ENCODE data around the gene BOD1.

The BOD1 gene

GRCh38 chr5:173645437-173645807 lies 29.0 kb upstream of the BOD1 start:
- H3K9me3 Mint-ChIP-seq, result no peaks in the 10 kb centered on the region
- no peak overlapping the region for H3K4me3 Mint-ChIP-seq
- peaks cover 3% of the 10 kb centered on the region for H3K27me3 Mint-ChIP-seq (ENCODE audit: low read depth)
- no peaks in the 10 kb centered on the region for H3K4me1 Mint-ChIP-seq (ENCODE audit: low read depth)
- H3K27ac Mint-ChIP-seq, result no peak overlapping the region
- no peaks in the 10 kb centered on the region for H3K36me3 Mint-ChIP-seq (ENCODE audit: low read depth)

- H3K27me3 Mint-ChIP-seq (ENCODE audit: low read depth), result peaks cover 3% of the 10 kb centered on the region
- H3K4me1 Mint-ChIP-seq (ENCODE audit: low read depth), result no peaks in the 10 kb centered on the region
- H3K9me3 Mint-ChIP-seq, result no peaks in the 10 kb centered on the region
- H3K36me3 Mint-ChIP-seq (ENCODE audit: low read depth), result no peaks in the 10 kb centered on the region
- no peak overlapping the region for H3K4me3 Mint-ChIP-seq
- H3K27ac Mint-ChIP-seq, result no peak overlapping the region
Measured at GRCh38 chr5:173644673-173645436, 28.4 kb upstream of the BOD1 start.

DNA sequence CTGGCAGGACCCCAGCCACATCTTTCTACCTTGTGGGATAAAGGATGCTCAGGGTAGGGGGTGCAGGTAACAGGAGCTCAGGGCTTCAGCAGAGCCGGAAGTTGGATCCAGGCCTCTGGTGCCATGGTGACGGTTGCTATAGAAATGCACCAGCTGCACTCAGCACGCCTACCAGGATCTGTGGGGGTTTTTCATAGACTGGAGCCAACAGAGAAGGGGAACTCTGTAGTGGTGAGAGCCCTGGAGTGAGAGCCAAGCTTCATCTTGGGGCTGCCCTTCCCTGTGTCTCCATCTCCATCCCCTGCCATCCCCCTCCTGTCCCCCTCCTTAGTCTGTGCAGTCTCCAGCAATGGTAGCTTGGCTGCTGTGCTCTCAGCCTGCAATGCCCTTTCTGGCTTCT lies 27.5 kb upstream of the BOD1 start:
- Mint-ChIP-seq H3K4me1 (ENCODE audit: low read depth) (no peaks in the 10 kb centered on the region), H3K27me3 (ENCODE audit: low read depth) (peaks cover 3% of the 10 kb centered on the region), H3K36me3 (ENCODE audit: low read depth) (no peaks in the 10 kb centered on the region), H3K9me3 (no peaks in the 10 kb centered on the region), H3K4me3 (no peak overlapping the region), H3K27ac (no peak overlapping the region)

DNA sequence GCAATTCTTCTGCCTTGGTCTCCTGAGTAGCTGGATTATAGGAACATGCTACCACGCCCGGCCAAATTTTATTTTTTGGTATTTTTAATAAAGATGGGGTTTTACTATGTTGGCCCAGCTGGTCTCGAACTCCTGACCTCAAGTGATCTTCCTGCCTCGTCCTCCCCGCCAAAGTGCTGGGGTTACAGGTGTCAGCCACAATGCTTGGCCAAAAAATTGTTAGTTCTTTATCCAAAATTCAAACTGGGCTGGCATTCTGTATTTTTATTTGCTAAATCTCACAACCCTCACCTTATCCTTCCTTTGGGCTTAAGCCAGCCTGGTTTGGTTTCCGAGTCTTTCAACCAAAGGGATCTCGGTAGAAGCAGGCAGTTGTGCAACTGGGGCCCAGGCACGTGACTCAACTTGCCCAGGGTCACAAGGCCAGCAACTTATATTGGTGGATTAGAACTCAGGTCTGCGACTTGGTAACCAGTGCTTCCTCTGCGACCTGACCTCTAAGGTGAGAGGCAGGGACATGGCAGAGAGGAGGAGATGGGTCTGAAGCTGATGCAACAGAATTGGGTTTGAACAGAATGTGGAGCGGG lies 26.5 kb upstream of the BOD1 start:
- no peaks in the 10 kb centered on the region for H3K36me3 Mint-ChIP-seq (ENCODE audit: low read depth)
- no peaks in the 10 kb centered on the region for H3K4me1 Mint-ChIP-seq (ENCODE audit: low read depth)
- H3K27me3 Mint-ChIP-seq (ENCODE audit: low read depth), result no peaks in the 10 kb centered on the region
- no peak overlapping the region for H3K27ac Mint-ChIP-seq
- no peak overlapping the region for H3K4me3 Mint-ChIP-seq
- no peaks in the 10 kb centered on the region for H3K9me3 Mint-ChIP-seq

DNA sequence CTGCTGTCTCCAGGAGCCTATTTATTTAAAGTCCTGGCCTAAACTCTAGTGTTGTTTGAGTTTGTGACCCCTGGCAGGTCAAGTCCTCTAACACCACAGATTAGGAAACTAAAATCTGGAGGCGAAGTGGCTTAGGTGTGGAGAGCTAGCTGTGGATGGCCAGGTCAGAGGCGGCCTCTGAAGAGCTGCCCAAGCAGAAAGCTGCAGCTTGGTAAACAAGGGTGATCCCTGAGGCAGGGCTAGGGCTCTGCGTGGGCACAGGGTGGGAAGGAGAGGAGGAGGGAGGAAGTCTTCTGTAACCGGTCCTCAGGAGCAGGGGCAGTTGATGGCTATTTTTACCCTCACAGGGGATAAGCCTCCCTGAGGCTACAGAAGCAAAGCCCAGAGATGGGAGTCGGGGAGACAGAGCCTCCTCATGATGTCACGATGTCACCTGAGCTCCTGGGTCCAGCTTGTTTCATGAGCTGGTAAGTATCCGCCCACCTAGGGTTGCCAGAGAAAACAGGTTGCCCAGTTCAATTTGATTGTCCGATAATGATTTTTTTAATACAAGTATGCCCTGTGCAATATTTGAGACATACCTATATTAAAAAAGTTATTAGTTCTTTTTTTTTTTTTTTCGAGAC lies 25.9 kb upstream of the BOD1 start:
- no peaks in the 10 kb centered on the region for H3K9me3 Mint-ChIP-seq
- no peak overlapping the region for H3K27ac Mint-ChIP-seq
- no peaks in the 10 kb centered on the region for H3K4me1 Mint-ChIP-seq (ENCODE audit: low read depth)
- no peaks in the 10 kb centered on the region for H3K36me3 Mint-ChIP-seq (ENCODE audit: low read depth)
- H3K27me3 Mint-ChIP-seq (ENCODE audit: low read depth), result no peaks in the 10 kb centered on the region
- H3K4me3 Mint-ChIP-seq, result no peak overlapping the region

DNA sequence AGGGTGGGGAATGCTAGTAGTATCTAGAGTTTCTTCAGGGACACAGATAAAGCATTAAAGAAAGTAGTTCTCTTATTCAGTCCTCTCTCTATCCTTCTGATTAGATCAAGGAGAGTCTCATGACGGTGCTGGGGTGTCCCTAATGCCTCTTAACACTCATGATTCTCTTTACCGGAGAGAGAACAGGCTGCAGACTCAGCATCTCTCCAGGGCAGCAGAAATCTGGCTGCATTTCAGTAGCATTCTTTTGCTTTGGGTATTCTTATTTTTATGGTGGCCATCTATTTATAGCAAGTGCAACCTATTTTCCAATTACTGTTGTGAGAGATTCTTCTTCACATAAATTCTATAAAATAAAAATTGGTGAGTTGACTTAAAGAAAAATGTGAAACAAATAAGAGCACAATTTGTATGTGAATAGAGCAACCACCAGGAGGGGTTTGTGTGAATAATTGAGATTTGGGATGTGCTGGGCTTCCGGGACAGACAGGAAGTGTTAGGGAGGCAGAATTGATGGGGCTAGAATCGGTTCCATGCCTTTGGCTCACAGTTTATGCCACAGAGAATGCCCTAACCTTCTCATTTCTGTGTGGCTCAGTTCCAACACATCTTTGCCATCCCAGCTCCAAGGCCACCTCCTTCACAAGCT lies 23.8 kb upstream of the BOD1 start:
- Mint-ChIP-seq H3K27me3 (ENCODE audit: low read depth) (no peaks in the 10 kb centered on the region), H3K4me1 (ENCODE audit: low read depth) (no peaks in the 10 kb centered on the region), H3K9me3 (no peaks in the 10 kb centered on the region), H3K36me3 (ENCODE audit: low read depth) (no peaks in the 10 kb centered on the region), H3K4me3 (no peak overlapping the region), H3K27ac (no peak overlapping the region)

- Mint-ChIP-seq H3K36me3 (ENCODE audit: low read depth) (no peaks in the 10 kb centered on the region), H3K27me3 (ENCODE audit: low read depth) (no peaks in the 10 kb centered on the region), H3K4me1 (ENCODE audit: low read depth) (no peaks in the 10 kb centered on the region), H3K27ac (no peak overlapping the region), H3K4me3 (no peak overlapping the region), H3K9me3 (no peaks in the 10 kb centered on the region)
Measured at GRCh38 chr5:173638126-173639040, 21.9 kb upstream of the BOD1 start.

DNA sequence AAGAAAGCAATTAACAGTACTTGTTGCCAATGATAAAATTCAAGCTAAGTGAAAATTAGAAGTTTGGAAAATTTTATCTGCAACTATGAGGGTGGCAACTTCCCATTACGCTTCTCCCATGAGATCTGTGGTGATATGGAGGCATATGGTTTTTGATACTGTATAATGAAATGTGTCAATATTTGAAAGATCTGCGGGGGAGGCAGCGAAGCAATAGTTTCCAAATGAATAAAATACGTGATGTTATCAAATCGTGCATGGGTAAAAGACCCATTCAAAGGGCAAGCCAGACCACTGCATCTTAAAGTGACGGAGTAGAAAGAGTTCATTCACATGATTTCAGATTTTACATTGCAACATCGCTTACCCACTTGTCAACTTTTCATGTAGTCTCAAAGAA lies 20.9 kb upstream of the BOD1 start:
- Mint-ChIP-seq H3K27ac (no peak overlapping the region), H3K4me3 (no peak overlapping the region), H3K9me3 (no peaks in the 10 kb centered on the region), H3K27me3 (ENCODE audit: low read depth) (no peaks in the 10 kb centered on the region), H3K4me1 (ENCODE audit: low read depth) (no peaks in the 10 kb centered on the region), H3K36me3 (ENCODE audit: low read depth) (no peaks in the 10 kb centered on the region)

GRCh38 chr5:173634465-173634983 lies 18.1 kb upstream of the BOD1 start:
- Mint-ChIP-seq H3K4me3 (no peak overlapping the region), H3K27ac (no peak overlapping the region), H3K9me3 (no peaks in the 10 kb centered on the region), H3K4me1 (ENCODE audit: low read depth) (no peaks in the 10 kb centered on the region), H3K27me3 (ENCODE audit: low read depth) (peaks cover 4% of the 10 kb centered on the region), H3K36me3 (ENCODE audit: low read depth) (no peaks in the 10 kb centered on the region)

GRCh38 chr5:173633304-173633703 lies 16.9 kb upstream of the BOD1 start:
- Mint-ChIP-seq H3K36me3 (ENCODE audit: low read depth) (no peaks in the 10 kb centered on the region), H3K4me3 (no peak overlapping the region), H3K4me1 (ENCODE audit: low read depth) (no peaks in the 10 kb centered on the region), H3K9me3 (no peaks in the 10 kb centered on the region), H3K27me3 (ENCODE audit: low read depth) (peaks cover 4% of the 10 kb centered on the region), H3K27ac (no peak overlapping the region)

DNA sequence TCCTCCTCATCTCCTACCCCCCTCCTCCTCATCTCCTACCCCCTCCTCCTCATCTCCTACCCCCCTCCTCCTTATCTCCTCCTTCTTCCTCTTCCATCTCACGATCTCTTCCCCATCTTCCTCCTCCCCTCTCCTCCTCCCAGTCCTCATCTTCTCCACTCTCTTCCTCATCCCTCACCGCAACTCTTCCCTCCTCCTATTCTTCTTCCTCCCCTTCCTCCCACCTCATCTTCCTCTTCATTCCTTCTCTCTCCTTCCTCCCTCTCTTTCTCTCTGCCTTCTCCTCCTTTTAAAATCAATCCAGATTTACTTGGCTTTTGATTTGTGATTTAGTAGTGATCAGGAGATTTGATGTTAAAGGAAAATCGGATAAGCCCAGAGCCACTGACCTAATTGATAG lies 15.0 kb upstream of the BOD1 start:
- Mint-ChIP-seq H3K4me1 (ENCODE audit: low read depth) (no peaks in the 10 kb centered on the region), H3K9me3 (no peaks in the 10 kb centered on the region), H3K27ac (no peak overlapping the region), H3K36me3 (ENCODE audit: low read depth) (no peaks in the 10 kb centered on the region), H3K4me3 (no peak overlapping the region), H3K27me3 (ENCODE audit: low read depth) (peaks cover 4% of the 10 kb centered on the region)

DNA sequence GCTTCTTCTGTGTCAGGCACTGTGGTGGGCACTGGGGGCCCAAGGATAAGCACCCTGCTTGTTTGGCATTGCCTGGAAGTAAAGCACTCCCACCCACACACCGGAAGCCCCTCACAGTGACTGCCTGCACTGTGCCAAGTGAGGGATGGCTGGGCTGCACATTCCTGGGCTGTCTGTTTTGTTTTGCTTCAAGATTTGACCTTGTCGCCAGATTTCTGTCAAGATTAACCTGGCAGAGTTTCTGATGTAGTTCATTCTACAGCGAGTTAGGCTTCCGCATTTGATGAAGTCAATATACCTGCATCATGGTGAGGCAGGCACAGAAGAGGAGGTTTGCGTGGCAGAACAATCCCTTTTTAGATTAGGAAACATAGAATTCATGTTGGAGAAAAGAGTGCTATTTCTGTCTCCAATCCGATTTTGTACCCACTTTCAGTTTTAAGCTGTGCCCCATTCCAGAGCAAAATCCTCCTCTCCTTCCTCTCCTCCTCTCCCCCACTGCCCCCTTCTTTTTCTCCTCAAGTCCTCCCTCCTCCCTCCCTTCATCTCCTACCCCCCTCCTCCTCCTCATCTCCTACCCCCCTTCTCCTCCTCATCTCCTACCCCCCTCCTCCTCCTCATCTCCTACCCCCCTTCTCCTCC lies 14.4 kb upstream of the BOD1 start:
- Mint-ChIP-seq H3K27ac (no peak overlapping the region), H3K9me3 (no peaks in the 10 kb centered on the region), H3K4me3 (no peak overlapping the region), H3K27me3 (ENCODE audit: low read depth) (peaks cover 4% of the 10 kb centered on the region), H3K36me3 (ENCODE audit: low read depth) (no peaks in the 10 kb centered on the region), H3K4me1 (ENCODE audit: low read depth) (peaks cover under 1% of the 10 kb centered on the region)

GRCh38 chr5:173629628-173630027 lies 13.2 kb upstream of the BOD1 start:
- Mint-ChIP-seq H3K4me3 (no peak overlapping the region), H3K27ac (no peak overlapping the region), H3K4me1 (ENCODE audit: low read depth) (peaks cover 1% of the 10 kb centered on the region), H3K36me3 (ENCODE audit: low read depth) (no peaks in the 10 kb centered on the region), H3K27me3 (ENCODE audit: low read depth) (peaks cover 4% of the 10 kb centered on the region), H3K9me3 (no peaks in the 10 kb centered on the region)

GRCh38 chr5:173628501-173628900 lies 12.1 kb upstream of the BOD1 start:
- H3K9me3 Mint-ChIP-seq, result no peaks in the 10 kb centered on the region
- H3K4me3 Mint-ChIP-seq, result no peak overlapping the region
- peaks cover 1% of the 10 kb centered on the region for H3K4me1 Mint-ChIP-seq (ENCODE audit: low read depth)
- no peak overlapping the region for H3K27ac Mint-ChIP-seq
- H3K36me3 Mint-ChIP-seq (ENCODE audit: low read depth), result no peaks in the 10 kb centered on the region
- H3K27me3 Mint-ChIP-seq (ENCODE audit: low read depth), result peaks cover 4% of the 10 kb centered on the region
